Suprapubic skin (tissue), 4 donors: ENCODE data around the gene TCF12.

Source experiments
- POLR2A ChIP-seq, 2 donors: fragments of 450-650 bp; IDR thresholded peaks; one replicate each; pipeline ENCODE4 v1.6.1; 2017; ENCODE audit warnings: antibody characterized with exemption in 2 of 2, mild to moderate bottlenecking in 2 of 2, moderate library complexity in 2 of 2
- POLR2AphosphoS5 ChIP-seq, 3 donors: sonication (generic); formaldehyde crosslinking; IDR thresholded peaks; one replicate each; pipeline ENCODE4 v1.6.1; 2017; ENCODE audit warnings: antibody characterized with exemption in 3 of 3
- TF ChIP-seq, protein P1 (sequence below), 2 donors: fragments of 200-600 bp in 1 of 2; fragments of 450-650 bp in 1 of 2; sonication (generic) in 1 of 2; IDR thresholded peaks; one replicate each; pipeline ENCODE4 v1.5.1; 2016 to 2019; ENCODE audit warnings: antibody characterized with exemption in 2 of 2, mild to moderate bottlenecking in 1 of 2, moderate library complexity in 1 of 2

DNA sequence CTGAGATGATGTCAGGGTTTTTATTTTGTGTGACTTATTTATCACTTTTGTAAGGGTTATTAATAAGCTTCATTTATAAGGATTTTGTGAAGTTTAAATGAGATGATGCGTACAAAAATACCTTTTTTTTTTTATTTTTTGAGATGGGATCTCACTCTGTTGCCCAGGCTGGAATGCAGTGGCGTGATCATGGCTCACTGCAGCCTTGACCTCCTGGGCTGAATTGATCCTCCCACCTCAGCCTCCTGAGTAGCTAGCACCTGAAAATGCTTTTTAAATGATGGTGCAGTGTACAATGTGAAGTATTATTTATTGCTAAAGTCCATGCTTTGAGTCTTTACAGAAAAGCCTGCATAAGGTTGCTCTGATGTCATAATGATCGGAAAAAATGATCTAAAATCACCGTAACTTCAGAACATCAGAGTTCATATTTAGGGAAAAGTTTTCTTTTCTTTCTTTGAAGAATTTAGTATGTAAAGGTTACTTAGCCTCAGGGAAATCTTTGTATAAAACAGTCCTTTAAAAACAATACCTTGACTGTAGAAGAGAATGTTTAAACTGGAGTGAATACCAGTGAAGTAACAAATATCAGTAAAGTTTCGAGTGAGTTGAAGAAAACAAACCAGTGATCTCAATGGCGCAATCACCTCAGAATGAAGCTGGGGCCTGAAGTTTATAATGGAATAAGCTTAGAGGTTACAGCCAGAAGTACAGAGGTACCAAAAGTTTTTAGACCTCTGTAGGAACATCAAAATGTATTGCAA lies 29.7 kb downstream of the TCF12 start:
- no peak for TF ChIP-seq POLR2A (IDR thresholded peaks at IDR 0.05)
- TF ChIP-seq, protein P1, sequence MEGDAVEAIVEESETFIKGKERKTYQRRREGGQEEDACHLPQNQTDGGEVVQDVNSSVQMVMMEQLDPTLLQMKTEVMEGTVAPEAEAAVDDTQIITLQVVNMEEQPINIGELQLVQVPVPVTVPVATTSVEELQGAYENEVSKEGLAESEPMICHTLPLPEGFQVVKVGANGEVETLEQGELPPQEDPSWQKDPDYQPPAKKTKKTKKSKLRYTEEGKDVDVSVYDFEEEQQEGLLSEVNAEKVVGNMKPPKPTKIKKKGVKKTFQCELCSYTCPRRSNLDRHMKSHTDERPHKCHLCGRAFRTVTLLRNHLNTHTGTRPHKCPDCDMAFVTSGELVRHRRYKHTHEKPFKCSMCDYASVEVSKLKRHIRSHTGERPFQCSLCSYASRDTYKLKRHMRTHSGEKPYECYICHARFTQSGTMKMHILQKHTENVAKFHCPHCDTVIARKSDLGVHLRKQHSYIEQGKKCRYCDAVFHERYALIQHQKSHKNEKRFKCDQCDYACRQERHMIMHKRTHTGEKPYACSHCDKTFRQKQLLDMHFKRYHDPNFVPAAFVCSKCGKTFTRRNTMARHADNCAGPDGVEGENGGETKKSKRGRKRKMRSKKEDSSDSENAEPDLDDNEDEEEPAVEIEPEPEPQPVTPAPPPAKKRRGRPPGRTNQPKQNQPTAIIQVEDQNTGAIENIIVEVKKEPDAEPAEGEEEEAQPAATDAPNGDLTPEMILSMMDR (IDR thresholded peaks at IDR 0.05) = no peak
- TF ChIP-seq POLR2AphosphoS5 (IDR thresholded peaks at IDR 0.05) = no peak
